BJ (cell line): ENCODE data around the gene DBN1. TPM values are rescaled to one million over a fixed set of nuclear protein-coding genes. Genes with fewer than 3 reads are reported as not detected.

Source experiments
- CTCF ChIA-PET: fragments of 350-600 bp; formaldehyde crosslinking; extraction: SDS; loops from one replicate; lab custom pipeline; 2021; ENCODE audit warnings: antibody characterized with exemption, inconsistent platforms; lab: Yijun Ruan, JAX
- POLR2A ChIA-PET: fragments of 300-600 bp; sonication (Branson Sonifier 250); formaldehyde crosslinking; extraction: SDS; loops from one replicate; lab custom pipeline; 2021; ENCODE audit warnings: antibody characterized with exemption; lab: Charles Lee
- DNase-seq: peaks from one replicate; pipeline ENCODE4 v3.0.0-alpha.2; 2011; ENCODE audit warnings: low read depth
- H3K27me3 ChIP-seq: 2 replicates; pipeline ENCODE4 v1.6.0; 2011; ENCODE audit warnings: low read length; ENCODE audit not compliant: control insufficient read depth, insufficient read depth
- H3K36me3 ChIP-seq: 2 replicates; pipeline ENCODE4 v1.5.1; 2011; ENCODE audit warnings: low read length; ENCODE audit not compliant: control insufficient read depth, insufficient read depth
- H3K4me3 ChIP-seq: 2 replicates; pipeline ENCODE4 v1.5.1; 2011; ENCODE audit warnings: low read depth, mild to moderate bottlenecking, control low read depth, low read length
- polyA plus RNA-seq: library from polyadenylated mRNA; depleted of rRNA; stranded (reverse); fragments of >200 nt; gene quantifications from 2 replicates; pipeline ENCODE4 v1.2.3, GENCODE V29; 2011
- TF ChIP-seq, protein P1 (sequence below): IDR thresholded peaks from 2 replicates; pipeline ENCODE4 v1.5.1; 2011; ENCODE audit warnings: low read depth, mild to moderate bottlenecking, control low read depth, inconsistent platforms, low read length, moderate library complexity; ENCODE audit not compliant: insufficient read depth

DBN1 gene
- polyA plus RNA-seq, 1 experiment: 176 TPM

DNA sequence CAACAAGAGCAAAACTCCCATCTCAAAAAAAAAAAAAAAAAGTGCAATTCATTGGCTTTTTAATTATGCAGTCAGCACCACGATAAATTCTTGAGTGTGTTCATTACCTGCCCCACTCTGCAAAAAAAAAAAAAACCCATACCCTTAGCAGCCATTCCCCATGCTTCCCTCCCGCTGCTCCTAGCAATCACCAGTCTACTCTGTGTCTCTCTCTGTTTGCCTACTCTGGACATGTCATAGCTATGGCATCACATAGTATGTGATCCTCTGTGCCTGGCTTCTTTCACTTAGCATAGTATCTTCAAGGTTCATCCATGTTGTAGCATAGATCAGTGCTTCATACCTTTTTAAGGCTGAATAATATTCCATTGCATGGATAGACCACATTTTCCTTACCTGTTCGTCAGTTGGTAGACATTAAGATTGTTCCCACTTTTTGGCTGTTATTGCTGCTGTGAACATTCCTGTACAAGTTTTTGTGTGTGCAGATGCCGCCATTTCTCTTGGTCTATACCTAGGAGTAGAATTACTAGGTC lies 33.8 kb downstream of the DBN1 start:
- no peak for DNase-seq
- Histone ChIP-seq H3K27me3 (no peaks in the 10 kb centered on the region), H3K36me3 (peaks cover 15% of the 10 kb centered on the region), H3K4me3 (no peak overlapping the region)
- POLR2A ChIA-PET: no interaction called here
- TF ChIP-seq, protein P1, sequence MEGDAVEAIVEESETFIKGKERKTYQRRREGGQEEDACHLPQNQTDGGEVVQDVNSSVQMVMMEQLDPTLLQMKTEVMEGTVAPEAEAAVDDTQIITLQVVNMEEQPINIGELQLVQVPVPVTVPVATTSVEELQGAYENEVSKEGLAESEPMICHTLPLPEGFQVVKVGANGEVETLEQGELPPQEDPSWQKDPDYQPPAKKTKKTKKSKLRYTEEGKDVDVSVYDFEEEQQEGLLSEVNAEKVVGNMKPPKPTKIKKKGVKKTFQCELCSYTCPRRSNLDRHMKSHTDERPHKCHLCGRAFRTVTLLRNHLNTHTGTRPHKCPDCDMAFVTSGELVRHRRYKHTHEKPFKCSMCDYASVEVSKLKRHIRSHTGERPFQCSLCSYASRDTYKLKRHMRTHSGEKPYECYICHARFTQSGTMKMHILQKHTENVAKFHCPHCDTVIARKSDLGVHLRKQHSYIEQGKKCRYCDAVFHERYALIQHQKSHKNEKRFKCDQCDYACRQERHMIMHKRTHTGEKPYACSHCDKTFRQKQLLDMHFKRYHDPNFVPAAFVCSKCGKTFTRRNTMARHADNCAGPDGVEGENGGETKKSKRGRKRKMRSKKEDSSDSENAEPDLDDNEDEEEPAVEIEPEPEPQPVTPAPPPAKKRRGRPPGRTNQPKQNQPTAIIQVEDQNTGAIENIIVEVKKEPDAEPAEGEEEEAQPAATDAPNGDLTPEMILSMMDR: no peak
- CTCF ChIA-PET: interaction anchor here (1.1 to 17.3 kb wide), 3 partner anchors 16 to 49 kb away, joined by 5 to 217 read pairs (median 15); no protein-coding TSS in a partner anchor

DNA sequence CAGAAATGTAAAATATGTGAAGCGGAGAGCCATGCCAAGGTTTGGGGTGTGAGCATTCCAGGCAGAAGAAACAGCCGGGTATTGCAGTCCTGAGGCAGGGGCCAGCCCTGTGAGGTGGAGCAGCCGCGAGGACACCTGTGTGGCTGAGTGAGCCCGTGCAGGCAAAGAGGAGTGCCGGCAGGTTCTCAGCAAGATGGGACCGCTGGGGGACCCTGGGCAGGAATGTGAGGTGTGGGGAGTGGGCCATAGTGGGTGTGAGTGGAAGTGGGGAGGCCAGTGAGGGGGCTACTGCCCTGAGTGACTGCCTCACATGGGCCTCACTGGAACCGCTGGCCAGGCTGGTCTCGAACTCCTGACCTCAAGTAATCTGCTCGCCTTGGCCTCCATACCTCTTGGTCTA lies 35.0 kb downstream of the DBN1 start:
- DNase-seq: no peak
- Histone ChIP-seq H3K4me3 (no peak overlapping the region), H3K27me3 (no peaks in the 10 kb centered on the region), H3K36me3 (peaks cover 21% of the 10 kb centered on the region)
- POLR2A ChIA-PET: no interaction called here
- CTCF ChIA-PET: interaction anchor here (3.1 kb wide), 1 partner anchor 34 kb away, joined by 15 read pairs; no protein-coding TSS in a partner anchor
- TF ChIP-seq, protein P1: no peak

DNA sequence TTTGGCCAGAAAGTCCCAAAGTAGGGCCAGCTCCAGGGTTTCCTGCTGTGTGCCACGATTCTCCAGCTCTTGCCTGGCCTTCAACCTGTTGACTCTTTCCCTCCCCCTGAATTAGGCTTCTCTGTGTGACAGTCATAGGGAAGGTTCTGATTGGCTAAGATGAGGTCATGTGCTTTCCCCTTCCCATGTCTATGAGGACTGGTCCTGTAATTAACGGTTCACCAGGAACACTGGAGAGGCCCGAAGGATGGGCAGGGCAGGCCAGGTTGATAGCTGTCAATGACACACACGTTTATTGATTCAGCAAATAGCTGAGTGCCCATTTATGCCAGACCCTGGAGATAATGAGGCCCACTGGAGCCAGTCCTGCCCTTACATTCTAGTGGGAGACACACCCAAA lies 35.8 kb downstream of the DBN1 start:
- TF ChIP-seq, protein P1: no peak
- POLR2A ChIA-PET: interaction anchor here (0.5 kb wide), 1 partner anchor 59 kb away, joined by 3 read pairs; no protein-coding TSS in a partner anchor
- no peak for DNase-seq
- peaks cover 30% of the 10 kb centered on the region for H3K36me3 ChIP-seq
- H3K4me3 ChIP-seq: no peak overlapping the region
- no peaks in the 10 kb centered on the region for H3K27me3 ChIP-seq
- CTCF ChIA-PET: interaction anchor here (1.0 to 3.1 kb wide), 4 partner anchors 10 to 34 kb away, joined by 3 to 15 read pairs (median 4); no protein-coding TSS in a partner anchor

DNA sequence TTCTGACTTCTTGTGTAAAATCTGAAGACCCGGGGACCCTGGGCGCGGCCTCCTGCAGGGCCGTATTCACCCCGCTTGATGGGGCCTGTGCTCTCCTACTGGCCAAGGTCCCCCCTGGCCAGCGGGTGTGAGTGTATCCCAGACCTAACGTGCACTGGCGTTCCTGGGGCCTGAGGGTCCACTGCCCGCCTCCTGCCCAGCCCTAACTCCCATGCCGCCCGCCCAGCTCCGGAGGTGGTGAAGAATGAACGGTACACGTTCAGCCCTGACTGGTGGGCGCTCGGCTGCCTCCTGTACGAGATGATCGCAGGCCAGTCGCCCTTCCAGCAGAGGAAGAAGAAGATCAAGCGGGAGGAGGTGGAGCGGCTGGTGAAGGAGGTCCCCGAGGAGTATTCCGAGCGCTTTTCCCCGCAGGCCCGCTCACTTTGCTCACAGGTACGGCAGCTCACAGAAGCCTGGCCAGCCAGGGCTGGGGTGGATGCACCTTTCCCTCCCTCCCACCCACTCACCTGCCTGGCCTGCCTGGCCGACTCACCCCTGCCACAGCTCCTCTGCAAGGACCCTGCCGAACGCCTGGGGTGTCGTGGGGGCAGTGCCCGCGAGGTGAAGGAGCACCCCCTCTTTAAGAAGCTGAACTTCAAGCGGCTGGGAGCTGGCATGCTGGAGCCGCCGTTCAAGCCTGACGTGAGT lies 37.4 kb downstream of the DBN1 start:
- Histone ChIP-seq H3K36me3 (peaks cover 35% of the 10 kb centered on the region), H3K4me3 (no peak overlapping the region), H3K27me3 (no peaks in the 10 kb centered on the region)
- ChIA-PET POLR2A (no interaction called here), CTCF (interaction anchor here (0.6 kb wide), 1 partner anchor 122 kb away, joined by 3 read pairs; no protein-coding TSS in a partner anchor)
- no peak for DNase-seq
- TF ChIP-seq, protein P1: no peak
